Measurements from ENCODE around the gene HMCN2. TPM values are rescaled to one million over a fixed set of nuclear protein-coding genes. Genes with fewer than 3 reads are reported as not detected.

HMCN2 gene
- total and polyA plus RNA-seq, 2 donors (not counting 1 experiment from before 2014, with no cell fraction given): 0.01 TPM; not detected in 1

DNA sequence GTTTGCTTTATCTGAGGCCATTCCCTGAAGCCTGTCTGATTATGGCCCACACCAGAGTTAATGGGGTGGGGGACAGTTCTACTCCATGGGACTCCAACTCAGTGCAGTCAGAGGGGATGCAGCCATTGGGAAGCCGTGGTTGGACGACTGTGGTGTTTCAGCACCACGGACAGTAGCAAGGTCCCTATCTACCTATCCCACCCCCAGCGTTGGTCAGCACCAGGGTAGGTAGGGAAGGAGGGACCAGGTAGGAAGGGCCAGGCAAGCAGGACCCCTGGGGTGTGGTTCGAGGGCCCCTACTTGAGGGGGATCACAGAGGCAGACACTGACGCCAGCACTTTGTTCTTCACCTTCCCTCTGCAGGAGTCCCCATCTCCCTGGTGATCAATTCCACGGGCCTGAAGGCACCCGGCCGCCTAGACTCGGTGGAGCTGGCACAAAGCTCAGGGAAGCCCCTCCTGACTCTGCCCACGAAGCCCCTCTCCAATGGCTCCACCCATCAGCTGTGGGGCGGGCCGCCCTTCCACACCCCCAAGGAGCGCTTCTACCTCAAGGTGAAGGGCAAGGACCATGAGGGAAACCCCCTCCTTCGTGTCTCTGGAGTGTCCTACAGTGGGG, 33.2 kb downstream of the HMCN2 start:
- Histone ChIP-seq H3K27ac (ENCODE audit: low read length in 2 of 2) (no peak overlapping the region), H3K36me3 (replicated peaks in 1 of 2; ENCODE audit: control extremely low read depth in 1 of 2, control insufficient read depth in 1 of 2, extremely low read depth in 1 of 2, insufficient read depth in 2 of 2, low read length in 1 of 2) (no peaks in the 10 kb centered on the region), H2AFZ (ENCODE audit: insufficient read depth, low read depth, low read length, poor library complexity, severe bottlenecking) (no peak overlapping the region), H3K9me3 (ENCODE audit: control extremely low read depth in 1 of 3, control insufficient read depth in 2 of 3, insufficient read depth in 1 of 3, low read length in 2 of 3) (no peaks in the 10 kb centered on the region), H3K4me2 (replicated peaks; ENCODE audit: low read depth, low read length, poor library complexity, severe bottlenecking) (no peak overlapping the region), H4K20me1 (ENCODE audit: control insufficient read depth, insufficient read depth, low read length, poor library complexity, severe bottlenecking) (no peaks in the 10 kb centered on the region), H3K4me1 (ENCODE audit: control insufficient read depth in 2 of 2, insufficient read depth in 2 of 2, low read length in 2 of 2) (no peaks in the 10 kb centered on the region), H3K9ac (ENCODE audit: low read length) (no peak overlapping the region), H3K27me3 (replicated peaks in 1 of 4; ENCODE audit: control extremely low read depth in 1 of 4, control insufficient read depth in 3 of 4, insufficient read depth in 4 of 4, low read length in 3 of 4) (peaks cover 0 to 2% (median 0%) of the 10 kb centered on the region in 4 experiments), H3K79me2 (ENCODE audit: control insufficient read depth, insufficient read depth, low read length) (no peaks in the 10 kb centered on the region), H3K4me3 (ENCODE audit: control extremely low read depth in 1 of 5, extremely low read depth in 1 of 5, insufficient read depth in 1 of 5, low read depth in 2 of 5, low read length in 4 of 5) (no peak overlapping the region)
- TF ChIP-seq, protein P1, sequence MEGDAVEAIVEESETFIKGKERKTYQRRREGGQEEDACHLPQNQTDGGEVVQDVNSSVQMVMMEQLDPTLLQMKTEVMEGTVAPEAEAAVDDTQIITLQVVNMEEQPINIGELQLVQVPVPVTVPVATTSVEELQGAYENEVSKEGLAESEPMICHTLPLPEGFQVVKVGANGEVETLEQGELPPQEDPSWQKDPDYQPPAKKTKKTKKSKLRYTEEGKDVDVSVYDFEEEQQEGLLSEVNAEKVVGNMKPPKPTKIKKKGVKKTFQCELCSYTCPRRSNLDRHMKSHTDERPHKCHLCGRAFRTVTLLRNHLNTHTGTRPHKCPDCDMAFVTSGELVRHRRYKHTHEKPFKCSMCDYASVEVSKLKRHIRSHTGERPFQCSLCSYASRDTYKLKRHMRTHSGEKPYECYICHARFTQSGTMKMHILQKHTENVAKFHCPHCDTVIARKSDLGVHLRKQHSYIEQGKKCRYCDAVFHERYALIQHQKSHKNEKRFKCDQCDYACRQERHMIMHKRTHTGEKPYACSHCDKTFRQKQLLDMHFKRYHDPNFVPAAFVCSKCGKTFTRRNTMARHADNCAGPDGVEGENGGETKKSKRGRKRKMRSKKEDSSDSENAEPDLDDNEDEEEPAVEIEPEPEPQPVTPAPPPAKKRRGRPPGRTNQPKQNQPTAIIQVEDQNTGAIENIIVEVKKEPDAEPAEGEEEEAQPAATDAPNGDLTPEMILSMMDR (IDR thresholded peaks at IDR 0.05): no peak
- no peak for TF ChIP-seq EZH2 (IDR thresholded peaks at IDR 0.05; ENCODE audit: borderline replicate concordance, insufficient read depth, low read depth, low read length, poor library complexity, severe bottlenecking)
- ChIA-PET POLR2A (no interaction called here), CTCF (no interaction called here)
- H3K27me3 Mint-ChIP-seq: peaks cover 15% of the 10 kb centered on the region
- no peaks in the 10 kb centered on the region for H3K4me1 Mint-ChIP-seq
- intact Hi-C loops (cut with micrococcal nuclease): no loop called here
- H3K27ac Mint-ChIP-seq: no peak overlapping the region
- no peaks in the 10 kb centered on the region for H3K9me3 Mint-ChIP-seq (ENCODE audit: insufficient read depth)
- 66% methylated on average over 7 of the region's 15 CpGs for WGBS (ENCODE audit: insufficient coverage)
- H3K4me3 Mint-ChIP-seq: no peak overlapping the region
- DNase-seq: no peak
- no peak for ATAC-seq (ENCODE audit: low read depth)

DNA sequence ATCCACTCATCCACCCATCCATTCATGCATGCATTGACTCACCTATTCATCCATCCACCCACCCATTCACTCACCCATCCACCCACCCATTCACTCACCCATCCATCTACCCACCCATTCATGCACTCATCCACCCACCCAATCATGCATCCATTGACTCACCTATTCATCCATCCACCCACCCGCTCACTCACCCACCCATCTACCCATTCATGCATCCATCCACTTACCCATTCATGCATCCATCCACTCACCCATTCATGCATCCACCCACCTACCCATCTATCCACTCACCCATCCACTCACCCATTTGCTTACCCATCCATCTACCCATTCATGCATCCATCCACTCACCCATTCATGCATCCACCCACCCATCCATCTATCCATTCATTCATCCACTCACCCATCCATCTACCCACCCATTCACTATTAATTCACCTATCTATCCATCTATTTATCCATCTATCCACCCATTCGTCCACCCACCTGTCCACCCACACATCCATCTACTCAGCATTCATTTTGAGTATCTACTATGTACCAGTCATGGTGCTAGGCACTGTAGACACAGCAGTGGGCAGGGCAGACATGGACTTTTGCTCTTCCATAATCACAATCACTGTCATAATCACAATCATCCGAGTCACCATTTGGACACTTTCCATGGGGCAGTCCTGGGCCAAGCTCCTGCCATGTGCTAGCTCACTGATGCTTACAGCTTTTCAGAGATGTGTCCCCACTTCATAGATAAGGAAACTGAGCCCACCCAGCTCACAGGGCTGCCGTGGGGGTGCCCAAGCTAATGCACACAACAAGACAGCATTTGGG, 34.4 kb downstream of the HMCN2 start:
- no peaks in the 10 kb centered on the region for H3K79me2 ChIP-seq (ENCODE audit: control insufficient read depth, insufficient read depth, low read length)
- no peak overlapping the region for H3K4me3 Mint-ChIP-seq
- no peak for ATAC-seq (ENCODE audit: low read depth)
- no peak for TF ChIP-seq EZH2 (IDR thresholded peaks at IDR 0.05; ENCODE audit: borderline replicate concordance, insufficient read depth, low read depth, low read length, poor library complexity, severe bottlenecking)
- TF ChIP-seq, protein P1 (IDR thresholded peaks at IDR 0.05): no peak
- ChIA-PET POLR2A (no interaction called here), CTCF (no interaction called here)
- H3K9me3 Mint-ChIP-seq (ENCODE audit: insufficient read depth): no peaks in the 10 kb centered on the region
- H4K20me1 ChIP-seq (ENCODE audit: control insufficient read depth, insufficient read depth, low read length, poor library complexity, severe bottlenecking): no peaks in the 10 kb centered on the region
- H3K9ac ChIP-seq (ENCODE audit: low read length): no peak overlapping the region
- H2AFZ ChIP-seq (ENCODE audit: insufficient read depth, low read depth, low read length, poor library complexity, severe bottlenecking): no peak overlapping the region
- DNase-seq: no peak
- no peak overlapping the region for H3K27ac Mint-ChIP-seq
- H3K27me3 Mint-ChIP-seq: peaks cover 11% of the 10 kb centered on the region
- no peak overlapping the region for H3K4me3 ChIP-seq (ENCODE audit: control extremely low read depth in 1 of 5, extremely low read depth in 1 of 5, insufficient read depth in 1 of 5, low read depth in 2 of 5, low read length in 4 of 5)
- 81% methylated on average over 3 of the region's 4 CpGs for WGBS (ENCODE audit: insufficient coverage)
- no peak overlapping the region for H3K4me2 ChIP-seq (replicated peaks; ENCODE audit: low read depth, low read length, poor library complexity, severe bottlenecking)
- H3K4me1 Mint-ChIP-seq: no peaks in the 10 kb centered on the region
- H3K4me1 ChIP-seq (ENCODE audit: control insufficient read depth in 2 of 2, insufficient read depth in 2 of 2, low read length in 2 of 2): no peaks in the 10 kb centered on the region
- peaks cover 0 to 2% (median 0%) of the 10 kb centered on the region in 4 experiments for H3K27me3 ChIP-seq (replicated peaks in 1 of 4; ENCODE audit: control extremely low read depth in 1 of 4, control insufficient read depth in 3 of 4, insufficient read depth in 4 of 4, low read length in 3 of 4)
- no peaks in the 10 kb centered on the region for H3K36me3 ChIP-seq (replicated peaks in 1 of 2; ENCODE audit: control extremely low read depth in 1 of 2, control insufficient read depth in 1 of 2, extremely low read depth in 1 of 2, insufficient read depth in 2 of 2, low read length in 1 of 2)
- no peak overlapping the region for H3K27ac ChIP-seq (ENCODE audit: low read length in 2 of 2)
- no peaks in the 10 kb centered on the region for H3K9me3 ChIP-seq (ENCODE audit: control extremely low read depth in 1 of 3, control insufficient read depth in 2 of 3, insufficient read depth in 1 of 3, low read length in 2 of 3)
- intact Hi-C loops (cut with micrococcal nuclease): no loop called here
